ENCODE measurements around the gene MLLT3.

The MLLT3 gene

DNA sequence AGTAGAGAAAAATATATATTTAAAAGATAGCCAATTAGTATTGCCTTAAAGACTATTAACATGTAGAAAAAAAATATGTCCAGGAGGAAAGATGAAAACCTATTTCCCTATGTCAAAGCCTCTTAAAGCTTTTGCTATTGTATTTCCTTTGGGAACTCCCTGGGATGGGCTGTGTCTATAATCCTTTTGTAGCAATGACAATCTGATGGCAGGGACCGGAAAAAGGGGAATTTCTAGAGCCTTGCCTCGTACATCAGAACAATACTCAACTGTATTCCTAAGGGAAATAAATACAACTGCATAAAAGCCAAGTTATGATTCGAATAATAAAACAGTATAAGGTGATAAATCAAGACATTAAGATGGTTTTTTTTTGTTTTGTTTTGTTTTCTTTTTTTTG, 257.3 kb downstream of the MLLT3 start:
- H3K4me2 ChIP-seq (ENCODE audit: low read depth, low read length), result no peak overlapping the region
- no peaks in the 10 kb centered on the region for H3F3A ChIP-seq (ENCODE audit: insufficient read depth, low read length)
- H3K9ac ChIP-seq (ENCODE audit: low read length), result no peak overlapping the region
- H3K4me3 ChIP-seq (ENCODE audit: low read length), result no peak overlapping the region
- H3K27me3 ChIP-seq (replicated peaks; ENCODE audit: insufficient read depth, low read length), result no peaks in the 10 kb centered on the region
- H3K36me3 ChIP-seq (replicated peaks; ENCODE audit: insufficient read depth, low read length), result no peaks in the 10 kb centered on the region
- no peak overlapping the region for H3K27ac ChIP-seq (ENCODE audit: low read length)
- 0 out of 2 replicates have a peak, but pooled peaks cover 5% of the 10 kb centered on the region for H3K4me1 ChIP-seq (ENCODE audit: low read length)
- no peaks in the 10 kb centered on the region for H3K9me2 ChIP-seq (replicated peaks; ENCODE audit: insufficient read depth, low read length)
- no peaks in the 10 kb centered on the region for H3K9me3 ChIP-seq (replicated peaks; ENCODE audit: insufficient read depth, low read length)
- DNase-seq, result no peak
- TF ChIP-seq EZH2 (optimal IDR thresholded peaks at IDR 0.05; ENCODE audit: low read depth, low read length) (no peak), EZH2phosphoT487 (IDR thresholded peaks at IDR 0.05; ENCODE audit: low read length) (no peak)
- TF ChIP-seq, protein P1, sequence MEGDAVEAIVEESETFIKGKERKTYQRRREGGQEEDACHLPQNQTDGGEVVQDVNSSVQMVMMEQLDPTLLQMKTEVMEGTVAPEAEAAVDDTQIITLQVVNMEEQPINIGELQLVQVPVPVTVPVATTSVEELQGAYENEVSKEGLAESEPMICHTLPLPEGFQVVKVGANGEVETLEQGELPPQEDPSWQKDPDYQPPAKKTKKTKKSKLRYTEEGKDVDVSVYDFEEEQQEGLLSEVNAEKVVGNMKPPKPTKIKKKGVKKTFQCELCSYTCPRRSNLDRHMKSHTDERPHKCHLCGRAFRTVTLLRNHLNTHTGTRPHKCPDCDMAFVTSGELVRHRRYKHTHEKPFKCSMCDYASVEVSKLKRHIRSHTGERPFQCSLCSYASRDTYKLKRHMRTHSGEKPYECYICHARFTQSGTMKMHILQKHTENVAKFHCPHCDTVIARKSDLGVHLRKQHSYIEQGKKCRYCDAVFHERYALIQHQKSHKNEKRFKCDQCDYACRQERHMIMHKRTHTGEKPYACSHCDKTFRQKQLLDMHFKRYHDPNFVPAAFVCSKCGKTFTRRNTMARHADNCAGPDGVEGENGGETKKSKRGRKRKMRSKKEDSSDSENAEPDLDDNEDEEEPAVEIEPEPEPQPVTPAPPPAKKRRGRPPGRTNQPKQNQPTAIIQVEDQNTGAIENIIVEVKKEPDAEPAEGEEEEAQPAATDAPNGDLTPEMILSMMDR (IDR thresholded peaks at IDR 0.05; ENCODE audit: low read length), result no peak
- H2AFZ ChIP-seq (ENCODE audit: low read length), result no peak overlapping the region
- no peaks in the 10 kb centered on the region for H4K20me1 ChIP-seq (ENCODE audit: insufficient read depth, low read length)
- no peaks in the 10 kb centered on the region for H3K79me2 ChIP-seq (ENCODE audit: low read length)

DNA sequence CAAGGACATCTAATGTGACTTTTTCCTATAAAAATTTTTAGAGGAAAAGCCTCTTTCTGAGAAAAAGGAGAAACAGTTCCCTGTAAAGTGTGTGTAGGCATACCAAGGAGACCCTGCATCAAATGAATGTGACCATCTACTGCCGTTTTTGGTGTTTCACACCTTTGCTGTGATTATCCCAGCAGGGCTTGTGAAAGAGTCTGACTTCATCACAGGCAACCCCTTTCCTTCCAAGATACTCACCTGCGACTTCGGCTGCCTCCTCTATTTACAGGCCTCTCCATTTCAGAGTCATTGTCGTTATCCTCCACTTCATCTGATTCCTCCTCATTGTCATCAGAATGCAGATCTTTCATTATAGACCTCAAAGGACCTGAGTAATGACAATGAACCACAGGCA, 259.1 kb downstream of the MLLT3 start:
- Histone ChIP-seq H3K4me3 (ENCODE audit: low read length) (no peak overlapping the region), H3K79me2 (ENCODE audit: low read length) (no peaks in the 10 kb centered on the region), H3K27ac (ENCODE audit: low read length) (no peak overlapping the region), H3K9me3 (replicated peaks; ENCODE audit: insufficient read depth, low read length) (no peaks in the 10 kb centered on the region), H3K4me2 (ENCODE audit: low read depth, low read length) (no peak overlapping the region), H3K36me3 (replicated peaks; ENCODE audit: insufficient read depth, low read length) (no peaks in the 10 kb centered on the region), H3K9me2 (replicated peaks; ENCODE audit: insufficient read depth, low read length) (no peaks in the 10 kb centered on the region), H3F3A (ENCODE audit: insufficient read depth, low read length) (no peaks in the 10 kb centered on the region), H3K27me3 (replicated peaks; ENCODE audit: insufficient read depth, low read length) (no peaks in the 10 kb centered on the region), H3K4me1 (ENCODE audit: low read length) (0 out of 2 replicates have a peak, but pooled peaks cover 5% of the 10 kb centered on the region), H3K9ac (ENCODE audit: low read length) (no peak overlapping the region), H2AFZ (ENCODE audit: low read length) (no peak overlapping the region), H4K20me1 (ENCODE audit: insufficient read depth, low read length) (no peaks in the 10 kb centered on the region)
- TF ChIP-seq, protein P1 (IDR thresholded peaks at IDR 0.05; ENCODE audit: low read length), result no peak
- TF ChIP-seq EZH2 (optimal IDR thresholded peaks at IDR 0.05; ENCODE audit: low read depth, low read length), result no peak
- TF ChIP-seq EZH2phosphoT487 (IDR thresholded peaks at IDR 0.05; ENCODE audit: low read length), result no peak
- no peak for DNase-seq

DNA sequence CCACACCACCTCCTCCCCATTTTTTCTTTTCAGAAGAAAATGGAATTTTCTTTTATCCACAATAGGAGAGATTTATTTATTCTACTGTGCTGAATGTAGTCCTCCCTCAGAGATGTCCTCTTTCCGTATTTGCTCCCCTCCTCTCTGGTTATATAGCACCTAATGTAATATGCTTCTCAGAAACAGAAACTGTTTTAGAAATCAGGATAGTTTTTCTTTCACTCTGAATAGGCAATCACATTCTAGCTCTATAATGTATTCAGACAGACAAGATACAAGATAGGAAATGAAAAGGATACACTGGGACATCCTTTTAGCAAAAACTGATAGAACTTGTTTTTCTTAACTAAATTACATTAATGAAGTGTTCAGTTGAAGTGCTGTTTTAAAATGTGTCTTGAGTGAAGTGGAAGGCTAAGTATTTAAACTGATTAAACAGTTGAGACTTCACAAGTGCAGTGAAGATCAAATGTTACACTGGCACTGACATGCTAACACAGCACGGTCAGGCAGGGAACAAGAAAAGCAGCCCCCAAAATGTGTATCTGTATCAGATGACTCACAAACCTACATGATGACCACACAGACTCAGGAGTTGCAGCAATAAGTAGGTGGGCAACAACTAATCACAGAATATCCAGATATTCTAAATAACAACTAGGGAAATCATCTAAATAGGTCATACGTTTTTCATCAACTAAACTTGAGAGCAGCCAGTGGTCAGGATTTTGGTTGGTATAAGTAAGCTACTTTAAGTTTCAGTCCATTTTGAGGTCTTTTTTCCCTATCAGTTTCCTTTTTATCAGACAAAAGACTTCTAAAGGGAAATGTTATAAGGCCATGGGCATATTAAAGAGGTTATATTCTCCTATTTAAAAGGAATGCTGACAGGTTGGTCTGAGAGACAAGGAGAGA, 260.4 kb downstream of the MLLT3 start:
- H3K9me2 ChIP-seq (replicated peaks; ENCODE audit: insufficient read depth, low read length), result no peaks in the 10 kb centered on the region
- TF ChIP-seq EZH2phosphoT487 (IDR thresholded peaks at IDR 0.05; ENCODE audit: low read length), result no peak
- TF ChIP-seq EZH2 (optimal IDR thresholded peaks at IDR 0.05; ENCODE audit: low read depth, low read length), result no peak
- TF ChIP-seq, protein P1 (IDR thresholded peaks at IDR 0.05; ENCODE audit: low read length), result no peak
- H3K36me3 ChIP-seq (replicated peaks; ENCODE audit: insufficient read depth, low read length), result no peaks in the 10 kb centered on the region
- H3K27ac ChIP-seq (ENCODE audit: low read length), result peak overlapping the region; percentile 4; the same call in 1 of the 2 replicates
- no peak overlapping the region for H3K4me3 ChIP-seq (ENCODE audit: low read length)
- H3K9me3 ChIP-seq (replicated peaks; ENCODE audit: insufficient read depth, low read length), result no peaks in the 10 kb centered on the region
- H3K79me2 ChIP-seq (ENCODE audit: low read length), result no peaks in the 10 kb centered on the region
- no peaks in the 10 kb centered on the region for H3K27me3 ChIP-seq (replicated peaks; ENCODE audit: insufficient read depth, low read length)
- H4K20me1 ChIP-seq (ENCODE audit: insufficient read depth, low read length), result no peaks in the 10 kb centered on the region
- no peak for DNase-seq
- peaks cover 12% of the 10 kb centered on the region for H3K4me1 ChIP-seq (ENCODE audit: low read length)
- H2AFZ ChIP-seq (ENCODE audit: low read length), result no peak overlapping the region
- no peaks in the 10 kb centered on the region for H3F3A ChIP-seq (ENCODE audit: insufficient read depth, low read length)
- no peak overlapping the region for H3K9ac ChIP-seq (ENCODE audit: low read length)
- no peak overlapping the region for H3K4me2 ChIP-seq (ENCODE audit: low read depth, low read length)

Data from MM.1S (cell line).